A673 (cell line): ENCODE measurements around the gene SDSL.

ENCODE experiments used
- EZH2 ChIP-seq: fragments of 200-600 bp; sonication (generic); IDR thresholded peaks from 2 replicates; pipeline ENCODE4 v1.6.1; 2017; ENCODE audit warnings: borderline replicate concordance, low read depth, mild to moderate bottlenecking, mixed read lengths, antibody characterized with exemption, low read length; ENCODE audit not compliant: poor library complexity, severe bottlenecking
- TF ChIP-seq, protein P1 (sequence below): fragments of 300-800, 200-600 bp; sonication (generic); conservative IDR thresholded peaks from 2 replicates; pipeline ENCODE4 v1.5.1; 2017; ENCODE audit warnings: low read depth, mild to moderate bottlenecking, antibody characterized with exemption, low read length, moderate library complexity, mixed read lengths

DNA sequence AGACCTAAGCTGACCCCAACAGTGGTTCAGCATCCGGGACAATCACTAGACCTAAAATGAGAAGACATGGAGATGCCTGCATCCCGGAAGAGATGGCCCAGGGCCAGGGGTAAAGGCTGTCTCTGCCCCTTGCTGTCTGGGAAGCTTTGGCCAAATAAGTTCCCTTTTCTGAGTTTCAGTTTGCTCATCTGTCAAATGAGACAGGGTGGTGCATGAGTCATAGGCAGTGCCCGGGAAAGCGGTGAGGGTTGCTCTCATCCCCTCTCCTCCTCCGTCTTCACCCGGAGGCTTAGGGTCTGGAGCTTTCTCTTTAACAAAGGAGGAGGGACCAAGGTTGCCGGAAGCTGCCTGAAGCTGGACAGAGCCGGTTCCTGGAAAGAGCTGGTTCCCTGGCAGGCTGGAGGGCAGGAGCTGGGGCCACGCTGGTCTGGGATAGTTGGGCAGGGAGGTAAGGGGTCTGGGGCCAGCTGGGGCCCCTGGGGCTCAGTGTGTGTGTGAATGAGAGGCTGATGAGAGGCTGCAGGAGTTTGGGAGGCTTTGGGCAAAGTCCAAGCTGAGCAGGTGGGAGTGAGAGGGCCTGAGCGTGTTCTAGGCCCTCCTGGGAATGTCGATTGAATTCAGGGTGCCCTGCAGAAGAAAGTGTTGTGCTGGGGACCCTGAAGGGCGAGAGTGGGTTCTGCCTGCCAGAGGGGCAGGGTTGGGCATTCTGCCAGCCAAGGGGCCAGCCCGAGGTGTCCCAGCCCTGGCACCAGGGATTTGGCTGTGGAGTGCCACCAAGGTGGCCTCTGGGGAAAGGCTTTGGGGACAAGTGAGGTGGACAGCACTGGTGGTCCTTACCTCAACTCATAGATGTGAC, at the start of gene SDSL:
- TF ChIP-seq, protein P1, sequence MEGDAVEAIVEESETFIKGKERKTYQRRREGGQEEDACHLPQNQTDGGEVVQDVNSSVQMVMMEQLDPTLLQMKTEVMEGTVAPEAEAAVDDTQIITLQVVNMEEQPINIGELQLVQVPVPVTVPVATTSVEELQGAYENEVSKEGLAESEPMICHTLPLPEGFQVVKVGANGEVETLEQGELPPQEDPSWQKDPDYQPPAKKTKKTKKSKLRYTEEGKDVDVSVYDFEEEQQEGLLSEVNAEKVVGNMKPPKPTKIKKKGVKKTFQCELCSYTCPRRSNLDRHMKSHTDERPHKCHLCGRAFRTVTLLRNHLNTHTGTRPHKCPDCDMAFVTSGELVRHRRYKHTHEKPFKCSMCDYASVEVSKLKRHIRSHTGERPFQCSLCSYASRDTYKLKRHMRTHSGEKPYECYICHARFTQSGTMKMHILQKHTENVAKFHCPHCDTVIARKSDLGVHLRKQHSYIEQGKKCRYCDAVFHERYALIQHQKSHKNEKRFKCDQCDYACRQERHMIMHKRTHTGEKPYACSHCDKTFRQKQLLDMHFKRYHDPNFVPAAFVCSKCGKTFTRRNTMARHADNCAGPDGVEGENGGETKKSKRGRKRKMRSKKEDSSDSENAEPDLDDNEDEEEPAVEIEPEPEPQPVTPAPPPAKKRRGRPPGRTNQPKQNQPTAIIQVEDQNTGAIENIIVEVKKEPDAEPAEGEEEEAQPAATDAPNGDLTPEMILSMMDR = no peak
- TF ChIP-seq EZH2 = no peak
